HCT116 (cell line): ENCODE measurements around the gene NDE1. TPM values are rescaled to one million over a fixed set of nuclear protein-coding genes. Genes with fewer than 3 reads are reported as not detected.
A peak's percentile ranks its signal among the peaks of the same experiment; 100 is the strongest.

Source experiments
- ATAC-seq: fragments of 200-7000 bp; cut with Tn5 transposase; 2 replicates; pipeline ENCODE4 v1.9.1; 2020; ENCODE audit warnings: mild to moderate bottlenecking, moderate library complexity
- BruUV-seq: library from RNA; stranded (reverse); fragments of 400-500 nt; replicated peaks from 2 replicates; lab custom pipeline; 2021; lab: Mats Ljungman, UMichigan
- CTCF ChIA-PET: fragments of 300-600 bp; sonication (Branson Sonifier 250); formaldehyde crosslinking; loops from one replicate; lab custom pipeline; 2021; ENCODE audit warnings: antibody characterized with exemption; lab: Charles Lee
- POLR2A ChIA-PET: fragments of 300-600, 350-600 bp; sonication (Branson Sonifier 250); formaldehyde crosslinking; loops from one replicate; lab custom pipeline; 2021; ENCODE audit warnings: antibody characterized with exemption; lab: Charles Lee
- RAD21 ChIA-PET, 2 experiments: fragments of 300-600 bp; sonication (Branson Sonifier 250); formaldehyde crosslinking; loops; one replicate each; lab custom pipeline; 2023; ENCODE audit warnings: low total read pairs in 2 of 2; ENCODE audit not compliant: uncharacterized antibody in 2 of 2, unreplicated experiment in 2 of 2, low non-redundant PET in 1 of 2; lab: Charles Lee
- DNase-seq: peaks from one replicate; pipeline ENCODE4 v3.0.0-alpha.2; 2010; ENCODE audit warnings: low read depth, low spot score
- H2AFZ ChIP-seq: fragments of 200-600 bp; shearing (Covaris generic), sonication (generic); 2 replicates; pipeline ENCODE4 v1.6.1; 2017; ENCODE audit warnings: low read depth, mixed run types, mixed read lengths, antibody characterized with exemption, low read length; ENCODE audit not compliant: poor library complexity, severe bottlenecking
- H3K27ac ChIP-seq: 2 replicates; pipeline ENCODE4 v1.5.1; 2012; ENCODE audit warnings: low read depth, low read length
- H3K27me3 ChIP-seq: fragments of 200-600 bp; sonication (generic); 2 replicates; pipeline ENCODE4 v1.6.1; 2016; ENCODE audit warnings: mixed run types, low read length, mixed read lengths; ENCODE audit not compliant: insufficient read depth
- H3K36me3 ChIP-seq, 2 experiments: fragments of 200-500 bp in 1 of 2; fragments of 200-600 bp in 1 of 2; sonication (Bioruptor generic) in 1 of 2; sonication (generic) in 1 of 2; 2 replicates each; pipeline versions ENCODE4 v1.5.1 to v1.6.1; 2014 to 2016; ENCODE audit warnings: low read length in 2 of 2, inconsistent platforms in 1 of 2, mixed read lengths in 1 of 2, mixed run types in 1 of 2; ENCODE audit not compliant: insufficient read depth in 2 of 2, control insufficient read depth in 1 of 2
- H3K4me1 ChIP-seq, 2 experiments: fragments of 200-600 bp in 1 of 2; sonication (generic) in 1 of 2; 2 replicates each; pipeline versions ENCODE4 v1.5.1 to v1.6.1; 2012 to 2017; ENCODE audit warnings: low read length in 2 of 2, inconsistent platforms in 1 of 2, mild to moderate bottlenecking in 1 of 2, mixed read lengths in 1 of 2, mixed run types in 1 of 2, moderate library complexity in 1 of 2; ENCODE audit not compliant: insufficient read depth in 2 of 2, control insufficient read depth in 1 of 2
- H3K4me2 ChIP-seq: fragments of 200-600 bp; sonication (generic); 2 replicates; pipeline ENCODE4 v1.6.1; 2017; ENCODE audit warnings: mixed run types, low read length, mixed read lengths
- H3K4me3 ChIP-seq, 2 experiments: fragments of 200-600 bp in 1 of 2; sonication (generic) in 1 of 2; replicated peaks in 1 of 2; 2 replicates each; pipeline ENCODE4 v1.5.1; 2011 to 2016; ENCODE audit warnings: low read length in 2 of 2, control low read depth in 1 of 2, low read depth in 1 of 2, mild to moderate bottlenecking in 1 of 2, mixed read lengths in 1 of 2, mixed run types in 1 of 2
- H3K79me2 ChIP-seq: fragments of 200-600 bp; sonication (generic); 2 replicates; pipeline ENCODE4 v1.6.1; 2017; ENCODE audit warnings: mild to moderate bottlenecking, mixed run types, low read length, moderate library complexity, mixed read lengths; ENCODE audit not compliant: insufficient read depth
- H3K9ac ChIP-seq: fragments of 200-600 bp; sonication (generic); 2 replicates; pipeline ENCODE4 v1.6.1; 2016; ENCODE audit warnings: low read length, mixed read lengths
- H3K9me2 ChIP-seq: fragments of 200-600 bp; sonication (generic), shearing (Covaris generic); 2 replicates; pipeline ENCODE4 v1.6.1; 2017; ENCODE audit warnings: mixed run types, mild to moderate bottlenecking, moderate library complexity; ENCODE audit not compliant: insufficient read depth
- H3K9me3 ChIP-seq, 2 experiments: fragments of 200-500 bp in 1 of 2; fragments of 200-600 bp in 1 of 2; sonication (Bioruptor generic) in 1 of 2; sonication (generic) in 1 of 2; 2 replicates each; pipeline ENCODE4 v1.6.1; 2014 to 2017; ENCODE audit warnings: low read length in 2 of 2, mixed read lengths in 2 of 2, inconsistent platforms in 1 of 2, low read depth in 1 of 2, mild to moderate bottlenecking in 1 of 2, mixed run types in 1 of 2, moderate library complexity in 1 of 2; ENCODE audit not compliant: control insufficient read depth in 1 of 2, insufficient read depth in 1 of 2
- H4K20me1 ChIP-seq: fragments of 200-600 bp; sonication (generic), shearing (Covaris generic); 2 replicates; pipeline ENCODE4 v1.6.1; 2017; ENCODE audit warnings: mixed run types, mild to moderate bottlenecking, moderate library complexity; ENCODE audit not compliant: insufficient read depth
- CBX3 ChIP-seq: IDR thresholded peaks from 2 replicates; pipeline ENCODE4 v1.6.1; 2012; ENCODE audit warnings: low read depth
- CEBPB ChIP-seq: IDR thresholded peaks from 2 replicates; pipeline ENCODE4 v1.6.1; 2012; ENCODE audit warnings: low read depth
- EGR1 ChIP-seq: IDR thresholded peaks from 2 replicates; pipeline ENCODE4 v1.6.1; 2012; ENCODE audit warnings: low read depth
- ELF1 ChIP-seq: IDR thresholded peaks from 2 replicates; pipeline ENCODE4 v1.6.1; 2012; ENCODE audit warnings: low read depth, borderline replicate concordance
- EZH2 ChIP-seq: fragments of 200-600 bp; sonication (generic); IDR thresholded peaks from 2 replicates; pipeline ENCODE4 v1.6.1; 2017; ENCODE audit warnings: antibody characterized with exemption, mixed run types
- MAX ChIP-seq: IDR thresholded peaks from 2 replicates; pipeline ENCODE4 v1.6.1; 2012
- POLR2A ChIP-seq: IDR thresholded peaks from 2 replicates; pipeline ENCODE4 v1.7.0; 2011; ENCODE audit warnings: borderline replicate concordance; ENCODE audit not compliant: insufficient read depth, insufficient read length; ENCODE audit errors: extremely low read depth
- POLR2AphosphoS5 ChIP-seq: IDR thresholded peaks from 2 replicates; pipeline ENCODE4 v1.6.1; 2011; ENCODE audit warnings: mild to moderate bottlenecking, low read depth, low read length, moderate library complexity
- SRF ChIP-seq: IDR thresholded peaks from 2 replicates; pipeline ENCODE4 v1.6.1; 2012; ENCODE audit warnings: low read depth
- TCF7L2 ChIP-seq: IDR thresholded peaks from 2 replicates; pipeline ENCODE4 v1.7.0; 2011; ENCODE audit warnings: borderline replicate concordance, inconsistent platforms; ENCODE audit not compliant: insufficient read depth, insufficient read length; ENCODE audit errors: extremely low read depth
- YY1 ChIP-seq: IDR thresholded peaks from 2 replicates; pipeline ENCODE4 v1.6.1; 2011; ENCODE audit warnings: low read length, low read depth, moderate library complexity, mild to moderate bottlenecking; ENCODE audit not compliant: insufficient replicate concordance; ENCODE audit errors: extremely low read depth
- ZBTB33 ChIP-seq: IDR thresholded peaks from 2 replicates; pipeline ENCODE4 v1.6.1; 2011; ENCODE audit warnings: mild to moderate bottlenecking, low read length, moderate library complexity; ENCODE audit not compliant: insufficient replicate concordance; ENCODE audit errors: extremely low read depth
- ZFX ChIP-seq: fragments of 450-650 bp; IDR thresholded peaks from 2 replicates; pipeline ENCODE4 v1.6.1; 2017
- ZNF274 ChIP-seq: fragments of 200-500 bp; sonication (Bioruptor generic); IDR thresholded peaks from 2 replicates; pipeline ENCODE4 v1.6.1; 2014; ENCODE audit warnings: mild to moderate bottlenecking, low read depth, low read length, inconsistent platforms
- intact Hi-C: fragments of 100-400 bp; cut with micrococcal nuclease; formaldehyde crosslinking; loops from 2 replicates; pipeline ENCODE4 v1.10.0; 2022
- total RNA-seq: library from RNA; stranded (reverse); gene quantifications from one replicate; pipeline ENCODE4 v1.2.1, GENCODE V29; 2021; ENCODE audit not compliant: unreplicated experiment

Gene NDE1
- total RNA-seq, 1 experiment from 2014 or later = 103 TPM

GRCh38 chr16:15647294-15648014 is 2.6 kb upstream of the NDE1 start:
- H3K4me2 ChIP-seq = peak overlapping the region; percentile 27; the same call in 1 of the 2 replicates
- no peak overlapping the region for H3K4me3 ChIP-seq
- no peak overlapping the region for H3K9ac ChIP-seq
- no peaks in the 10 kb centered on the region for H4K20me1 ChIP-seq
- ChIA-PET POLR2A (no interaction called here), CTCF (no interaction called here), RAD21 (no interaction called here)
- intact Hi-C loops = no loop called here
- ATAC-seq (no peak), DNase-seq (no peak)
- peaks cover 35 to 56% of the 10 kb centered on the region in 2 experiments for H3K4me1 ChIP-seq
- H3K9me3 ChIP-seq = no peaks in the 10 kb centered on the region
- H3K79me2 ChIP-seq = peaks cover 26% of the 10 kb centered on the region
- H3K36me3 ChIP-seq = peaks cover 2 to 3% of the 10 kb centered on the region in 2 experiments; a peak in 1 of 4 replicates
- BruUV-seq = no TSS peak
- no peaks in the 10 kb centered on the region for H3K9me2 ChIP-seq
- H3K27ac ChIP-seq = no peak overlapping the region
- no peaks in the 10 kb centered on the region for H3K27me3 ChIP-seq
- H2AFZ ChIP-seq = no peak overlapping the region
- no peak for TF ChIP-seq TCF7L2
- TF ChIP-seq CEBPB = no peak
- no peak for TF ChIP-seq ZNF274
- no peak for TF ChIP-seq MAX
- TF ChIP-seq YY1 = no peak

- intact Hi-C loops = no loop called here
- POLR2A ChIA-PET = no interaction called here
- Histone ChIP-seq H4K20me1 (no peaks in the 10 kb centered on the region), H3K4me3 (no peak overlapping the region), H3K9ac (no peak overlapping the region), H3K4me1 (peaks cover 35 to 56% of the 10 kb centered on the region in 2 experiments), H3K4me2 (no peak overlapping the region), H3K79me2 (peaks cover 31% of the 10 kb centered on the region), H3K36me3 (peaks cover 8 to 9% of the 10 kb centered on the region in 2 experiments; a peak in 1 of 4 replicates), H3K9me3 (no peaks in the 10 kb centered on the region), H2AFZ (no peak overlapping the region), H3K9me2 (no peaks in the 10 kb centered on the region), H3K27me3 (no peaks in the 10 kb centered on the region), H3K27ac (no peak overlapping the region)
- RAD21 ChIA-PET = no interaction called here
- DNase-seq = no peak
- CTCF ChIA-PET = no interaction called here
- no peak for ATAC-seq
- BruUV-seq = no TSS peak
- TF ChIP-seq CBX3 = no peak
- TF ChIP-seq ZBTB33 = no peak
- TF ChIP-seq EZH2 = no peak
- TF ChIP-seq ELF1 = no peak
- TF ChIP-seq ZFX = no peak
- no peak for TF ChIP-seq POLR2A
- no peak for TF ChIP-seq MAX
- no peak for TF ChIP-seq EGR1
- no peak for TF ChIP-seq SRF
- TF ChIP-seq ZNF274 = no peak
- TF ChIP-seq POLR2AphosphoS5 = no peak
Observed at GRCh38 chr16:15648135-15648730, 1.8 kb upstream of the NDE1 start.
